ENCODE measurements around the gene CABLES1.

DNA sequence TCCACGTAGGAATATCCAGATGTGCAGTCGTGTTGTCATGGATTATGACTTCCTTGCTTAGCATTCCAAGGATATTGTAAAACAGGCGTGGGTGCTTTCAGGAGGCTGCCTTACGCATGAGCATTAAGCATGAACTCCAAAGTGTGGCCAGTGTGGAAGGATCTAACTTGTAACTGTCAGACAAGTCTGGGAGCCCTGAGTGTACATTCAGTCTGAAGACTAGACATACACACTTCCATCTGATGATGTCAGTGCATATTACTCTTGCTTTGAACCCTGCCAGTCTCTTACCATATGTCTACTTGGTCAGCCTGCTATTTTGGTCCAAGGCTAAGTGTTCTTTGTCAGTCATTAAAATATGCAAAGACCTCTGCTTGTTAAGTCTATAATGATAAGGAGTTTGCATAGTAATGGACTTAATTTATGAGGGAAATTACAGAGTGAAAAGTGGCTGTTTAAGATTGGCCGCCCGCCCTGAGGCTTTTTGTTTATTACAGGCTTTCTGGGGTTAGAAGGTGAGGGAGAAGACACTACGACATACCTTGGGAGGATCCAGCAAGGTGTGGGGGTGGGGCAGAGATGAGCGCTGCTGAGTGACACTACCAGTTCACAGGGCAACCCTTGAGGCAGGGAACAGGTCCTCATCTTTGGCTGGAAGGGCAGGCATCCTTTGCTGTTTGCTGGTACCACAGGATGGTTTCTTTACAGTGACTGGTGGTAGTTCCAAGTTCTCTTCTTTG, 48.3 kb downstream of the CABLES1 start:
- TF ChIP-seq, protein P1, sequence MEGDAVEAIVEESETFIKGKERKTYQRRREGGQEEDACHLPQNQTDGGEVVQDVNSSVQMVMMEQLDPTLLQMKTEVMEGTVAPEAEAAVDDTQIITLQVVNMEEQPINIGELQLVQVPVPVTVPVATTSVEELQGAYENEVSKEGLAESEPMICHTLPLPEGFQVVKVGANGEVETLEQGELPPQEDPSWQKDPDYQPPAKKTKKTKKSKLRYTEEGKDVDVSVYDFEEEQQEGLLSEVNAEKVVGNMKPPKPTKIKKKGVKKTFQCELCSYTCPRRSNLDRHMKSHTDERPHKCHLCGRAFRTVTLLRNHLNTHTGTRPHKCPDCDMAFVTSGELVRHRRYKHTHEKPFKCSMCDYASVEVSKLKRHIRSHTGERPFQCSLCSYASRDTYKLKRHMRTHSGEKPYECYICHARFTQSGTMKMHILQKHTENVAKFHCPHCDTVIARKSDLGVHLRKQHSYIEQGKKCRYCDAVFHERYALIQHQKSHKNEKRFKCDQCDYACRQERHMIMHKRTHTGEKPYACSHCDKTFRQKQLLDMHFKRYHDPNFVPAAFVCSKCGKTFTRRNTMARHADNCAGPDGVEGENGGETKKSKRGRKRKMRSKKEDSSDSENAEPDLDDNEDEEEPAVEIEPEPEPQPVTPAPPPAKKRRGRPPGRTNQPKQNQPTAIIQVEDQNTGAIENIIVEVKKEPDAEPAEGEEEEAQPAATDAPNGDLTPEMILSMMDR (IDR thresholded peaks at IDR 0.05; ENCODE audit: low read length), result no peak
- no peak for TF ChIP-seq EZH2 (IDR thresholded peaks at IDR 0.05; ENCODE audit: borderline replicate concordance, low read length)

Measured in OCI-LY1 (cell line).